HCT116 (cell line): Measurements from ENCODE around the gene SMAGP. TPM values are rescaled to one million over a fixed set of nuclear protein-coding genes. Genes with fewer than 3 reads are reported as not detected.

Source experiments
- ATAC-seq: fragments of 200-7000 bp; cut with Tn5 transposase; 2 replicates; pipeline ENCODE4 v1.9.1; 2020; ENCODE audit warnings: mild to moderate bottlenecking, moderate library complexity
- BruUV-seq: library from RNA; stranded (reverse); fragments of 400-500 nt; replicated peaks from 2 replicates; lab custom pipeline; 2021; lab: Mats Ljungman, UMichigan
- CTCF ChIA-PET: fragments of 300-600 bp; sonication (Branson Sonifier 250); formaldehyde crosslinking; loops from one replicate; lab custom pipeline; 2021; ENCODE audit warnings: antibody characterized with exemption; lab: Charles Lee
- POLR2A ChIA-PET: fragments of 300-600, 350-600 bp; sonication (Branson Sonifier 250); formaldehyde crosslinking; loops from one replicate; lab custom pipeline; 2021; ENCODE audit warnings: antibody characterized with exemption; lab: Charles Lee
- RAD21 ChIA-PET, 2 experiments: fragments of 300-600 bp; sonication (Branson Sonifier 250); formaldehyde crosslinking; loops; one replicate each; lab custom pipeline; 2023; ENCODE audit warnings: low total read pairs in 2 of 2; ENCODE audit not compliant: uncharacterized antibody in 2 of 2, unreplicated experiment in 2 of 2, low non-redundant PET in 1 of 2; lab: Charles Lee
- DNase-seq: peaks from one replicate; pipeline ENCODE4 v3.0.0-alpha.2; 2010; ENCODE audit warnings: low read depth, low spot score
- H2AFZ ChIP-seq: fragments of 200-600 bp; shearing (Covaris generic), sonication (generic); 2 replicates; pipeline ENCODE4 v1.6.1; 2017; ENCODE audit warnings: low read depth, mixed run types, mixed read lengths, antibody characterized with exemption, low read length; ENCODE audit not compliant: poor library complexity, severe bottlenecking
- H3K27ac ChIP-seq: 2 replicates; pipeline ENCODE4 v1.5.1; 2012; ENCODE audit warnings: low read depth, low read length
- H3K27me3 ChIP-seq: fragments of 200-600 bp; sonication (generic); 2 replicates; pipeline ENCODE4 v1.6.1; 2016; ENCODE audit warnings: mixed run types, low read length, mixed read lengths; ENCODE audit not compliant: insufficient read depth
- H3K36me3 ChIP-seq, 2 experiments: fragments of 200-500 bp in 1 of 2; fragments of 200-600 bp in 1 of 2; sonication (Bioruptor generic) in 1 of 2; sonication (generic) in 1 of 2; 2 replicates each; pipeline versions ENCODE4 v1.5.1 to v1.6.1; 2014 to 2016; ENCODE audit warnings: low read length in 2 of 2, inconsistent platforms in 1 of 2, mixed read lengths in 1 of 2, mixed run types in 1 of 2; ENCODE audit not compliant: insufficient read depth in 2 of 2, control insufficient read depth in 1 of 2
- H3K4me1 ChIP-seq, 2 experiments: fragments of 200-600 bp in 1 of 2; sonication (generic) in 1 of 2; 2 replicates each; pipeline versions ENCODE4 v1.5.1 to v1.6.1; 2012 to 2017; ENCODE audit warnings: low read length in 2 of 2, inconsistent platforms in 1 of 2, mild to moderate bottlenecking in 1 of 2, mixed read lengths in 1 of 2, mixed run types in 1 of 2, moderate library complexity in 1 of 2; ENCODE audit not compliant: insufficient read depth in 2 of 2, control insufficient read depth in 1 of 2
- H3K4me2 ChIP-seq: fragments of 200-600 bp; sonication (generic); 2 replicates; pipeline ENCODE4 v1.6.1; 2017; ENCODE audit warnings: mixed run types, low read length, mixed read lengths
- H3K4me3 ChIP-seq, 2 experiments: fragments of 200-600 bp in 1 of 2; sonication (generic) in 1 of 2; replicated peaks in 1 of 2; 2 replicates each; pipeline ENCODE4 v1.5.1; 2011 to 2016; ENCODE audit warnings: low read length in 2 of 2, control low read depth in 1 of 2, low read depth in 1 of 2, mild to moderate bottlenecking in 1 of 2, mixed read lengths in 1 of 2, mixed run types in 1 of 2
- H3K79me2 ChIP-seq: fragments of 200-600 bp; sonication (generic); 2 replicates; pipeline ENCODE4 v1.6.1; 2017; ENCODE audit warnings: mild to moderate bottlenecking, mixed run types, low read length, moderate library complexity, mixed read lengths; ENCODE audit not compliant: insufficient read depth
- H3K9ac ChIP-seq: fragments of 200-600 bp; sonication (generic); 2 replicates; pipeline ENCODE4 v1.6.1; 2016; ENCODE audit warnings: low read length, mixed read lengths
- H3K9me2 ChIP-seq: fragments of 200-600 bp; sonication (generic), shearing (Covaris generic); 2 replicates; pipeline ENCODE4 v1.6.1; 2017; ENCODE audit warnings: mixed run types, mild to moderate bottlenecking, moderate library complexity; ENCODE audit not compliant: insufficient read depth
- H3K9me3 ChIP-seq, 2 experiments: fragments of 200-500 bp in 1 of 2; fragments of 200-600 bp in 1 of 2; sonication (Bioruptor generic) in 1 of 2; sonication (generic) in 1 of 2; 2 replicates each; pipeline ENCODE4 v1.6.1; 2014 to 2017; ENCODE audit warnings: low read length in 2 of 2, mixed read lengths in 2 of 2, inconsistent platforms in 1 of 2, low read depth in 1 of 2, mild to moderate bottlenecking in 1 of 2, mixed run types in 1 of 2, moderate library complexity in 1 of 2; ENCODE audit not compliant: control insufficient read depth in 1 of 2, insufficient read depth in 1 of 2
- H4K20me1 ChIP-seq: fragments of 200-600 bp; sonication (generic), shearing (Covaris generic); 2 replicates; pipeline ENCODE4 v1.6.1; 2017; ENCODE audit warnings: mixed run types, mild to moderate bottlenecking, moderate library complexity; ENCODE audit not compliant: insufficient read depth
- CBX3 ChIP-seq: IDR thresholded peaks from 2 replicates; pipeline ENCODE4 v1.6.1; 2012; ENCODE audit warnings: low read depth
- EGR1 ChIP-seq: IDR thresholded peaks from 2 replicates; pipeline ENCODE4 v1.6.1; 2012; ENCODE audit warnings: low read depth
- ELF1 ChIP-seq: IDR thresholded peaks from 2 replicates; pipeline ENCODE4 v1.6.1; 2012; ENCODE audit warnings: low read depth, borderline replicate concordance
- EZH2 ChIP-seq: fragments of 200-600 bp; sonication (generic); IDR thresholded peaks from 2 replicates; pipeline ENCODE4 v1.6.1; 2017; ENCODE audit warnings: antibody characterized with exemption, mixed run types
- FOSL1 ChIP-seq: IDR thresholded peaks from 2 replicates; pipeline ENCODE4 v1.6.1; 2012; ENCODE audit warnings: low read depth
- POLR2AphosphoS5 ChIP-seq: IDR thresholded peaks from 2 replicates; pipeline ENCODE4 v1.6.1; 2011; ENCODE audit warnings: mild to moderate bottlenecking, low read depth, low read length, moderate library complexity
- RAD21 ChIP-seq: IDR thresholded peaks from 2 replicates; pipeline ENCODE4 v1.6.1; 2012; ENCODE audit warnings: low read depth, mild to moderate bottlenecking
- SIN3A ChIP-seq: IDR thresholded peaks from 2 replicates; pipeline ENCODE4 v1.6.1; 2012; ENCODE audit warnings: low read depth
- TCF7L2 ChIP-seq: IDR thresholded peaks from 2 replicates; pipeline ENCODE4 v1.7.0; 2011; ENCODE audit warnings: borderline replicate concordance, inconsistent platforms; ENCODE audit not compliant: insufficient read depth, insufficient read length; ENCODE audit errors: extremely low read depth
- YY1 ChIP-seq: IDR thresholded peaks from 2 replicates; pipeline ENCODE4 v1.6.1; 2011; ENCODE audit warnings: low read length, low read depth, moderate library complexity, mild to moderate bottlenecking; ENCODE audit not compliant: insufficient replicate concordance; ENCODE audit errors: extremely low read depth
- intact Hi-C: fragments of 100-400 bp; cut with micrococcal nuclease; formaldehyde crosslinking; loops from 2 replicates; pipeline ENCODE4 v1.10.0; 2022
- total RNA-seq: library from RNA; stranded (reverse); gene quantifications from one replicate; pipeline ENCODE4 v1.2.1, GENCODE V29; 2021; ENCODE audit not compliant: unreplicated experiment
- TF ChIP-seq, protein P1 (sequence below), 3 experiments: fragments of 200-600 bp in 1 of 3; sonication (generic) in 1 of 3; IDR thresholded peaks in 2 of 3; conservative IDR thresholded peaks in 1 of 3; 2 replicates each; pipeline ENCODE4 v1.5.1; 2012 to 2017; ENCODE audit warnings: low read depth in 2 of 3, low read length in 2 of 3, antibody characterized with exemption in 1 of 3, borderline replicate concordance in 1 of 3, control low read depth in 1 of 3, mild to moderate bottlenecking in 1 of 3, mixed read lengths in 1 of 3, mixed run types in 1 of 3, moderate library complexity in 1 of 3; ENCODE audit not compliant: insufficient read depth in 1 of 3
- TF ChIP-seq, protein P2 (sequence below): IDR thresholded peaks from 2 replicates; pipeline ENCODE4 v1.6.1; 2012

SMAGP gene
- total RNA-seq, 1 experiment from 2014 or later, result 39.9 TPM

DNA sequence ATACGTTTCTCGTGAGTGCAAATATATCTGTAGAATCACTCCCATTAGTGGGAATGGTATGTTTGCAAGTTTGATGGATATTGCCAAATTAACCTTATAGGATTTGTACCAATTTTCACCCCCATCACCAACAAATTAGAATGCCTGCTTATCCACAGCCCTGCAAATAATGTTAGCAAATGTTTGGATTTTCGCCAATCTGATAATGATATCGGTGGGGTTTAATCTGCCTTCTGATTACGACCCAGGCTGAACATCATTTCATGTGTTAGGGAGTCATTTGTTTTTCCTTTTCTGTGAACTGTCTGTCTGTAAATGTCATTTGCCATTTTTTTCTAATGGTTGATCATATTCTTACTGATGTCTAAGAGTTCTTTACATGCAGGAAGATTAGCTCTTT lies 35.7 kb downstream of the SMAGP start:
- no peak overlapping the region for H3K4me3 ChIP-seq
- RAD21 ChIA-PET, result no interaction called here
- CTCF ChIA-PET, result no interaction called here
- ATAC-seq (no peak), DNase-seq (no peak)
- no peak overlapping the region for H3K27ac ChIP-seq
- H3K36me3 ChIP-seq, result no peaks in the 10 kb centered on the region
- no peak overlapping the region for H3K9ac ChIP-seq
- no peak overlapping the region for H3K4me2 ChIP-seq
- no peaks in the 10 kb centered on the region for H3K9me3 ChIP-seq
- no peaks in the 10 kb centered on the region for H3K27me3 ChIP-seq
- H3K4me1 ChIP-seq, result peaks cover 7 to 8% of the 10 kb centered on the region in 2 experiments
- no peaks in the 10 kb centered on the region for H4K20me1 ChIP-seq
- no TSS peak for BruUV-seq
- TF ChIP-seq POLR2AphosphoS5 (no peak), YY1 (no peak), EZH2 (no peak), SIN3A (no peak), ELF1 (no peak), CBX3 (no peak), FOSL1 (no peak), TCF7L2 (no peak), RAD21 (no peak), EGR1 (no peak)
- TF ChIP-seq, protein P1, sequence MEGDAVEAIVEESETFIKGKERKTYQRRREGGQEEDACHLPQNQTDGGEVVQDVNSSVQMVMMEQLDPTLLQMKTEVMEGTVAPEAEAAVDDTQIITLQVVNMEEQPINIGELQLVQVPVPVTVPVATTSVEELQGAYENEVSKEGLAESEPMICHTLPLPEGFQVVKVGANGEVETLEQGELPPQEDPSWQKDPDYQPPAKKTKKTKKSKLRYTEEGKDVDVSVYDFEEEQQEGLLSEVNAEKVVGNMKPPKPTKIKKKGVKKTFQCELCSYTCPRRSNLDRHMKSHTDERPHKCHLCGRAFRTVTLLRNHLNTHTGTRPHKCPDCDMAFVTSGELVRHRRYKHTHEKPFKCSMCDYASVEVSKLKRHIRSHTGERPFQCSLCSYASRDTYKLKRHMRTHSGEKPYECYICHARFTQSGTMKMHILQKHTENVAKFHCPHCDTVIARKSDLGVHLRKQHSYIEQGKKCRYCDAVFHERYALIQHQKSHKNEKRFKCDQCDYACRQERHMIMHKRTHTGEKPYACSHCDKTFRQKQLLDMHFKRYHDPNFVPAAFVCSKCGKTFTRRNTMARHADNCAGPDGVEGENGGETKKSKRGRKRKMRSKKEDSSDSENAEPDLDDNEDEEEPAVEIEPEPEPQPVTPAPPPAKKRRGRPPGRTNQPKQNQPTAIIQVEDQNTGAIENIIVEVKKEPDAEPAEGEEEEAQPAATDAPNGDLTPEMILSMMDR (IDR thresholded peaks at IDR 0.05 in 2 of 3, conservative IDR thresholded peaks at IDR 0.05 in 1 of 3; ENCODE audit: borderline replicate concordance in 1 of 3, insufficient read depth in 1 of 3, low read depth in 2 of 3, low read length in 2 of 3), result no peak
- TF ChIP-seq, protein P2, sequence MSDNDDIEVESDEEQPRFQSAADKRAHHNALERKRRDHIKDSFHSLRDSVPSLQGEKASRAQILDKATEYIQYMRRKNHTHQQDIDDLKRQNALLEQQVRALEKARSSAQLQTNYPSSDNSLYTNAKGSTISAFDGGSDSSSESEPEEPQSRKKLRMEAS, result no peak
- peaks cover 6% of the 10 kb centered on the region for H3K79me2 ChIP-seq
- intact Hi-C loops, result no loop called here
- POLR2A ChIA-PET, result no interaction called here
- no peaks in the 10 kb centered on the region for H3K9me2 ChIP-seq
- no peak overlapping the region for H2AFZ ChIP-seq
